ENCODE results near the gene USF1.

- TF ChIP-seq POLR2A (IDR thresholded peaks at IDR 0.05) = no peak
- TF ChIP-seq, protein P1, sequence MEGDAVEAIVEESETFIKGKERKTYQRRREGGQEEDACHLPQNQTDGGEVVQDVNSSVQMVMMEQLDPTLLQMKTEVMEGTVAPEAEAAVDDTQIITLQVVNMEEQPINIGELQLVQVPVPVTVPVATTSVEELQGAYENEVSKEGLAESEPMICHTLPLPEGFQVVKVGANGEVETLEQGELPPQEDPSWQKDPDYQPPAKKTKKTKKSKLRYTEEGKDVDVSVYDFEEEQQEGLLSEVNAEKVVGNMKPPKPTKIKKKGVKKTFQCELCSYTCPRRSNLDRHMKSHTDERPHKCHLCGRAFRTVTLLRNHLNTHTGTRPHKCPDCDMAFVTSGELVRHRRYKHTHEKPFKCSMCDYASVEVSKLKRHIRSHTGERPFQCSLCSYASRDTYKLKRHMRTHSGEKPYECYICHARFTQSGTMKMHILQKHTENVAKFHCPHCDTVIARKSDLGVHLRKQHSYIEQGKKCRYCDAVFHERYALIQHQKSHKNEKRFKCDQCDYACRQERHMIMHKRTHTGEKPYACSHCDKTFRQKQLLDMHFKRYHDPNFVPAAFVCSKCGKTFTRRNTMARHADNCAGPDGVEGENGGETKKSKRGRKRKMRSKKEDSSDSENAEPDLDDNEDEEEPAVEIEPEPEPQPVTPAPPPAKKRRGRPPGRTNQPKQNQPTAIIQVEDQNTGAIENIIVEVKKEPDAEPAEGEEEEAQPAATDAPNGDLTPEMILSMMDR (IDR thresholded peaks at IDR 0.05) = no peak
Observed at GRCh38 chr1:161007369-161007768, 38.4 kb downstream of the USF1 start.

Measured in right lobe of liver (tissue), 4 donors.